ENCODE data around the gene VPS13C.

The VPS13C gene

GRCh38 chr15:61943992-61944391 is 116.3 kb downstream of the VPS13C start:
- no peak for DNase-seq (ENCODE audit: low read depth)
- no peak overlapping the region for H3K4me3 ChIP-seq (ENCODE audit: low read depth, low read length)
- no peak for TF ChIP-seq CTCF (conservative IDR thresholded peaks at IDR 0.05; ENCODE audit: low read depth, low read length)

GRCh38 chr15:61938249-61938648 is 122.0 kb downstream of the VPS13C start:
- DNase-seq (ENCODE audit: low read depth) = no peak
- no peak for TF ChIP-seq CTCF (conservative IDR thresholded peaks at IDR 0.05; ENCODE audit: low read depth, low read length)
- no peak overlapping the region for H3K4me3 ChIP-seq (ENCODE audit: low read depth, low read length)

GRCh38 chr15:61936528-61937195 is 123.6 kb downstream of the VPS13C start:
- H3K4me3 ChIP-seq (ENCODE audit: low read depth, low read length) = no peak overlapping the region
- no peak for DNase-seq (ENCODE audit: low read depth)
- no peak for TF ChIP-seq CTCF (conservative IDR thresholded peaks at IDR 0.05; ENCODE audit: low read depth, low read length)

GRCh38 chr15:61935493-61935892 is 124.8 kb downstream of the VPS13C start:
- DNase-seq (ENCODE audit: low read depth) = no peak
- TF ChIP-seq CTCF (conservative IDR thresholded peaks at IDR 0.05; ENCODE audit: low read depth, low read length) = no peak
- H3K4me3 ChIP-seq (ENCODE audit: low read depth, low read length) = no peak overlapping the region

GRCh38 chr15:61929452-61929851 is 130.8 kb downstream of the VPS13C start:
- no peak for TF ChIP-seq CTCF (conservative IDR thresholded peaks at IDR 0.05; ENCODE audit: low read depth, low read length)
- no peak for DNase-seq (ENCODE audit: low read depth)
- no peak overlapping the region for H3K4me3 ChIP-seq (ENCODE audit: low read depth, low read length)

- H3K4me3 ChIP-seq (ENCODE audit: low read depth, low read length) = no peak overlapping the region
- DNase-seq (ENCODE audit: low read depth) = no peak
- no peak for TF ChIP-seq CTCF (conservative IDR thresholded peaks at IDR 0.05; ENCODE audit: low read depth, low read length)
Measured at GRCh38 chr15:61923173-61923572, 137.1 kb downstream of the VPS13C start.

GRCh38 chr15:61921093-61921492 is 139.2 kb downstream of the VPS13C start:
- TF ChIP-seq CTCF (conservative IDR thresholded peaks at IDR 0.05; ENCODE audit: low read depth, low read length) = no peak

More at GRCh38 chr15:61921093-61921492, 139.2 kb downstream of the VPS13C start:
- no peak overlapping the region for H3K4me3 ChIP-seq (ENCODE audit: low read depth, low read length)
- DNase-seq (ENCODE audit: low read depth) = no peak

All from choroid plexus epithelial cell (primary cell).